HG03159 (cell line): ENCODE data around the gene ZIC4.

ENCODE experiments used
- ATAC-seq: cut with Tn5 transposase; IDR thresholded peaks from one replicate; pipeline ENCODE4 v1.9.1; 2021; ENCODE audit warnings: mild to moderate bottlenecking, moderate library complexity; ENCODE audit not compliant: unreplicated experiment

Gene ZIC4

DNA sequence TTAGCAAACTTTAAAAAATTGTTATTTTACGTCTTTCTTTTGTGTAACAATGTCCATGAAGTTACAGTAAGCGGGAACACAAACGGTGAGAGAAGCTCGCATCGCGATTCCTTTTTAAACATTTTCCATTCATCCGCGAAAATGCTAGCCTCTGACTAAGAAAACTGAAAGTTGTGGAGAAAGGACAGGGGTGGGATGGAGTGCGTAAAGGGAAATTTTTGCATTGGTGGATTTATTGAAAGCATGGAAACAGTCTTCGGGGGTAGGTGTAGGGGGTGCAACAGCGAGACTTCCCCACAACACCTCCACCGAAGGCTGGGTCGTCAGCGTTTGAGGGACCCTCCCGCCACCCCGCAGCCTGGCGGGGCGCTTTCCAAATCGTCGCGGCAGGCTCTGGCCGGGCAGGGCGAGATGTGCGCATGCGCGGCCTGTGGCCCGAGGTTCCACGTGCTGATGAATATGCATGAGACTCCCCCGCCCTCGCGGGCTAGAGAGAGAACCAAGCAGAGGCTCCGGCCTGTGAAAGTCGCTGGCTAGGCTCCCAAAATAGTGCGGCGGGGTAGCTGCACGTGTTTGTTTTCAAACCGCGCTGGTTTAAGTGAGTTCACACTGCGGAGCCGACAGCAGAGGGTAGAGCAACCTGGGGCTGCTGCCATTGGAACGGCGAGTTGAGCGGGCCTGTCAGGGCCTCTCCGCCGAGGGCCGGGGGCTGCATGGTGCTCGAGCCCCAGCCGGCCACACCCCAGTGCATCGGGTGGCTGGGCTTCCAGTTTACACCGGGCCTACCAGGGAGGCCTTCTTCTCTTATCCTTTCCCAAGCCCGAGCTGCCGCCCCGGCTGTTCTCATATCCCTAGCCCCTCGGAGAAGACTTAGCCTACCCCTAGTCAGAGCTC is 12.7 kb upstream of the ZIC4 start:
- ATAC-seq, result no peak

DNA sequence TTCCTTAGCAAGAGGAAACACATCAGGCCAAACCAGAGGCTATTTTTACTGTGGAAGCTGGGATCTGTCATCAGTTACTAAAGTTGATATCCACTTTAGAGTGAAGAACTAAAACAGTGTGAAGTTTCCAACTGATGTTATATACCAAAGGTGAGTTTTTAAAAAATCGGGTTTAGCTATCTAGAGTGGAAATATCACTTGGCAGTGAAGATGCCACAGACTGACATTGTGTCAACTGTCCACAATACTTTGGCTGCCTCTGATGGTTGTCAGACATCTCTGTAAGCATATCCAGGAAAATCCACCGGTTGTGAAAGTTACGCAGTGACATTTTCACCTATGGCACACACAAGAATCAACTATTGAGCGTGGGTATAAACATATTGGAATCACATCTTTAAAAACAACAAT is 12.0 kb upstream of the ZIC4 start:
- no peak for ATAC-seq

DNA sequence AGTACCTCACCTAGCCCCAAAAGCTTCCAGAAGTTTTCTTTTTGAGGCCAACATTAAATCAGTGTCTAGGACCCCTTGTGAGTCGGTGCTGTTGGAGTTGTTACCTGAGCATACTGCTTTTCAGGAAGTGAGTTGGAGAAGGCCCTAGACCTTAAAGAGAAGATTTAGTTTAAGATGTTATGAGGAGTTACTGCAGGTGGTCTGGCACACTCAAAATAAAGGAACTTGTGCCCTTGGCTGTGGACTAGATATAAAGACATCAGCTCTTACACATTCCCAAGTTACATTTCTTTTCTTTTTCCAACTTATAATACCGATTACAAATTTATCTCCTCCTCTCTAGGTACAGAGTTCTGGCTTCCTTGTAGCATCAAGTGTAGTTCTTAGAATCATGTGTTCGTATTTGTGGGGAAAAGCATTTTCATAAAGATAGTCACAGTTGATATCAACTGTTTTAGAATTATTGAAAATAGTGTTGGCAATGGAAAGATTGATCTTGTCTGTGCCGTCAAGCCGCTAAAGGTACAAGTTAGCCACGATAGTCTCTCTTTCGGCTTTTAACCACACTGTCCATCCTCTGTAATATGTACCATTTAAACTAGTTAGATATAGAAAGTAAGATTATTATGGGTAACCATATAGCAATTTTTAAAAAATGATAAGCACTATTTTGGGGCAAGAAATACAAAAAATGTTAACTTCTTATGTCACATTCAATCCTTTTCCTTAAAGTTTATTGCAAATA is 11.4 kb upstream of the ZIC4 start:
- no peak for ATAC-seq

DNA sequence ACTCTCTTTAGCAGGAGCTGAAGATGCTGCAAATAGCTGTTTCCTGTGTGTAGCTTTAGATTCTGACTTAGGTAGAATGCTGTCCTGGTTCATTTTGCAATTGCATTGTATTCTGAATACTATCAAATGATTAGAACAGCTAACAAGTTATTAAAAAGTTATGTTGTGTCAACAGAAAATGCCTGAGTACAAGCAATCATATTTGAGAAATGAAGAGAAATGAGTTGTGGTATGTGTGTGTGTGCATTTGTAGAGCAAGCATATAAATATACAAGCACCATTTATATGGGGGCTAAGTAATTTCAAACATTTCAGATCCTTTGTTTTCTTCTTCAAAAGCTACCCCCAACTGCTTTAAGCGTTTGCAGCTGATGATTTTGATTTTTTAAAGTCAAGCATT is 10.6 kb upstream of the ZIC4 start:
- ATAC-seq, result no peak

DNA sequence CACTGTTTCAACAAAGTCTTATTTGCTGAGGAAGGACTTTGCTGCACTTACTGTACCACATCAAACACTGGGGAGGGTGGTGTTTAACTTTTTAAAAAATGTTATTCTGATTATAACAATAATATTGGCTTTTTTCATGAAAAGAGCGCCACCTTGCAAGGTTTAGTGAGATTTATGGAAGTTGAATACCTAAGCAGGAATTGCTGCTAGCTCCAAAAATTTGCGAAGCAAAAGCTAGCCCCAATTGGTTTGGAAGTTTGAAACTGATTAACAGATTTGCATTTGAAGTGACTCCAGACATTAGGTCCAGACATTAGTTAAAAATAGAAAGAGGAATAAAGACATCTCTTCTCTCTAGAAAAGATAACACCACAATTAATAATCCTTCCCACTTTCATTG is 9.5 kb upstream of the ZIC4 start:
- no peak for ATAC-seq

DNA sequence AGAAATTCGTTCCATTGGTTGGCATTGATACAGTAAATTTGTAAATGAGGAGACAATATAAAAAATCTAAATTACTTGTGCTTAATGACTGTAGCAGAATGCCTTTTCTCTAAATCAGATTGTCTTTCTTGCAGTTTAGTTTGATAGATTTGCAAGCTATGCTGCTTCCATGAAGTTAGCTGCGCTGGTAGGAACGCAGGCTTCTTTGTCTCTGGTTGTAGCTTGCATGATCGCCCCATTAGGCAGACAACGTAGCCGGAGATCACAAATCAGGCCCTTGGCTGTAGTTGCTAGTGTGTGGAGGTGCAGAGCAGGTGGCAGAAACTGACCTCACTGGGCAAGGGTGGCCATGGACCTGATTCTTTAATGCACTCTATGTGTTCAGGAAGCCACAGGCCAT is 8.9 kb upstream of the ZIC4 start:
- ATAC-seq, result no peak

DNA sequence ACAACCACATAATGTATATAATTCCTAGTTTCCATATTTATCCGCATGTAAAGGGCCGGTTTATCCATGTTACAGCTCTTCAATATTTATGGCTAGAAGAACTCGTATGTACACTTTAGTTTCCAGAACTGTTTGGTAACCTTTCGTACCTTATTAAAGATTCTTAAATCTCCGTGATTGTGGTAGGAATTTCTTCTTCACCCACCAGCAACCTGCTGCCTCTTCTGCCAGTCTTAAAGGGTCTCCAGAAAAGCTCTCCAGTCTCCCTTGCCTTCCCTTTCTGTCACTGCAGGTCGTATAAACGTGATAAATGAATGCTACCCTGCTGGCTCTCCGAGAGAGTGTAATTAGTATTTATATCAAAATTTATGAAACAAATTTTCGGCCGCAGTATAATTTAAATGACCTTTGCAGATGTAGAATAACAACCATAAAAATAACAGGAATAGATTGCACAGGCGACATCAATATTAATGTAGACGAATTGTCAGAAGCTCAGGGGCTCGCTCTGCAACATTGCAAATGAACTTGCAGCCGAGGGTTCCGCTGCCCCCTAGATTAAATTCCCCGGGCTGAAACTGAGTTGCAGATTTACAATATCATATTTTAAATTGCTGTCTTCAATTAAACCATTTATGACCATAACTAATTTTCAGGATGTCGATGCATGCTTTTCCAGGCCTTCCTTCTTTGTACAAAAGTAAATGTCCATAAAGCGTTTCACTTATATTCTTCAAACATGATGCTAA is 8.2 kb upstream of the ZIC4 start:
- ATAC-seq, result no peak

DNA sequence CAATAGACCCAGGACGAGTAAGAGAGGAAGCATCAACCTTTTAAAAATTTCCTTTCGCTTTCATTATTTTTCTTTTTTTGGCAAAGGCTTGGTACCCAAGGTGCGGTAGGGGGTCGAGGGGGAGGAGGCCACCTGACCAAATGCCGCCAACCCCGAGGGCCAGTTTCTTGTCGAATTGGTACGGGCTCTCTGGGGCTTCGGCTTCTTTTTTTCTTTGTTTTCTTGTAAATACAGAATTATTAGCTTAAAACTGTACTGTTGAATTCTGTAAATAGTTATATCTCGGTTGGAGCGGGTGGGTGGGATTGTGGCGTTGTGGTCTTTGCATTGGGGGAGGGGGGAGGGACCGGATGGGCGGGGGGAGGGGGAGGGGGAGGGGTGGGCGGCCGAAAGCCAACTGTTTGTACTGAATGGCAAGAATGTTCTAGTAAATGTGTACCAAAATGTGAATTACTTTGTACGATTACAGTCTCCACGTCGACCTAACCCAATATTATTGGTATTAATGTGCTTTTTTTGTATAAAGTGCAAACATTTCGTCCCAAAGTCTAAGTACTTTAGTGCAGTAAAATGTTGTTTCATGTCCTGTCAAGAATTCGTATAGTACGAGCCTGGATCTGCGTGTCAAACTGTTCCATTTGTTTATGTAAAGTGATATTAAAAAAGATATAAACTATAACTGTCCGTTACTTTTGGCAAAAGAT is 7.5 kb upstream of the ZIC4 start:
- ATAC-seq, result no peak

DNA sequence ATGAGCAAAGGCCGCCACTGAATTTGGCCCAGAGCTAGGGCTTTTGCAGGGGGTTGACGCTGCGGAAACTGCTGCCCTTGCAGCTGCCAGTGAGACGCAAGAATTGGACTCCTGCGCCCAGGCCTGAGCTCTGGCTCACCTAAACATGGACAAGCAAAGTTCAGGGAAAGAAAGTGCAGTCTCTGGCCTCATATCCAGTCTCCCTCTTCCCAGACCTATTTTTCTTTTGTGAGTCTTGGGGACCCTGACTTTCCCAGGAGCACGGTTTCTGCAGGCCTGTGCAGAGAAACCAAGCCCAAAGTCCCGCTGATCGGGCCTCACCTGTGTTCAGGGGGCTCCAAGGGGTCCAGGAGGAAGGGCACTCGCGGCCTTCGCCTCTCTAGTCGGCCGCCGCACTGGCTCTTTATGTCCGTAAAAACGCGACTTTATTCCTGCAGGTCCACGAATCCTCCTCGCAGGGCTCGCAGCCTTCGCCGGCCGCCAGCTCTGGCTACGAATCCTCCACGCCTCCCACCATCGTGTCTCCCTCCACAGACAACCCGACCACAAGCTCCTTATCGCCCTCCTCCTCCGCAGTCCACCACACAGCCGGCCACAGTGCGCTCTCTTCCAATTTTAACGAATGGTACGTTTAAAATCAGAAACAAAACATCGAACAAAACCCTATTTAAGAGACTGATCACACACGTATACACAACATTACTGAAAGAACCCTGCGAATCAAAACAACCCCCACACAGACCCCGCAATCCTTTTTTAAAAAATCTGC is 6.8 kb upstream of the ZIC4 start:
- no peak for ATAC-seq

DNA sequence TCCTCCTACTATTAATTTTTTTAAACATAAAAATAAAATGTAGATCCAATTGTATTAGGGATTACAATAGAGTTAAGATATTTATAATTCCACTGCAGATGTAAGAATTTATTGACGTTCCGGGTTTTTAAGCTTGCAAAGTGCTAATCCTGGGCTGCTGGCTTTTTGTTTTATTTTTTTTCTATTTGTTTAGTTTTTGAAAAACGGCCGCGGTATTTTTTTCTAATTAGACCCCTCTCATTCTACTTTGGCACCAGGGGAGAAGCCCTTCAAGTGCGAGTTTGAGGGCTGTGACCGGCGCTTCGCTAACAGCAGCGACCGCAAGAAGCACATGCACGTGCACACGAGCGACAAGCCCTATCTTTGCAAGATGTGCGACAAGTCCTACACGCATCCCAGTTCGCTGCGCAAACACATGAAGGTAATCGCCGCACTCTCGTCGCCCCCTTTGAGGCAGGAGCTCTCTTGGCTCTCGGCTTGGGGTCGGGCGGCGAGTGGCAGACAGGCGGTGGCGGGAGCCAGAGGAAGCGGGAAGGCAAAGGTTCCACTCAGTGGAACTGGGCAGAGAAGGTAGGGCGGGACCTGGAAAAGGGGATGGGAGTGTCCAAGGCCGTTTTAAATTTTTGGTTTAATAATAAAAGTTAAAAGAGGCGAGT is 6.0 kb upstream of the ZIC4 start:
- ATAC-seq, result no peak

DNA sequence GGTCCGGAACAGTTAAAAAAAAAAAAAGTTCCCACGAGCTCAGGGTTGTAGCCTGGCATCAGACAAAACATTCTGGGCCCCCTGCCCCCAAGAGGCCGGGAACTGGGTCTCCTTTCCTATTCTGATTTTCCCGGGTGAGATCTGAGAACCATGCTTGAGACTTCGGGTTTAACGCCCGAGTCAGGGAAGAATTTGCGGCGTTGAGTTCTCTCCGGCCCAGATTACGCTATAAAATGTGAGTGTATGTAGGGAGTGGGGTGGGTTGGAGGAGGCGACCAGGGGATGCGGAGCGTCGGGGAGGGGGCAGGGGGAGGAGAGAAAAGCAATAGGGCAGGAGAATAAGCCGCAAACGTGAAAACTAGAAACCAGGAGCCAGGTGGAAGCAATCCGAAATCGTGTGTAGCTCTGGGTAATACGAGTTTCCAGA is 5.5 kb upstream of the ZIC4 start:
- no peak for ATAC-seq

DNA sequence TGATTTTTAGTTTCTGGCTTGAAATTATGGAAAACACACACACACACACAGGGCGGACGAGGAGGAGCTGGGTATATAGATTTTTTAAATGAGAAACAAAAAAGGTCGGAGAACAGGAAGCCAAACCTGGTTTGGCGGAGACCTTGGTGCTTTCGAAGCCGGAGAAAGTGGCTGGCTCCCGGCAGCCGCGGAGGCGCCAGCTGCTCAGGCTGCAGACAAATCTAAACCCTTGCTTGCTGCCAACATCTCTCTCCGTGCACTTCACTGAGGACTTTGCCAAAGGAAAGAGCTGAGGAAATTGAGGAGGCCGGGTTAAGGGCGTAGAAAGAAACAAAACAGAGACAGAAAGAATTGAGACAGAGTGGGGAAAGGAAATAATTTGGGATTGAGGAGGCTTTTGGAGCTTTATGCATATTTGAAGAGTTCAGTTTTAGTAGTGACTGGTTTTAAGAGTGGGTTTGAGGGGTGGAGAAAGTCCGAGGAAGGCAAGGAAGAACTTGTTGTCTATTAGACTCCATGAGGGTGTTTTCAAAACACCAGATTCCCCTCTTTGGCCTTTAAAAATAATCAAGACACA is 5.0 kb upstream of the ZIC4 start:
- no peak for ATAC-seq

DNA sequence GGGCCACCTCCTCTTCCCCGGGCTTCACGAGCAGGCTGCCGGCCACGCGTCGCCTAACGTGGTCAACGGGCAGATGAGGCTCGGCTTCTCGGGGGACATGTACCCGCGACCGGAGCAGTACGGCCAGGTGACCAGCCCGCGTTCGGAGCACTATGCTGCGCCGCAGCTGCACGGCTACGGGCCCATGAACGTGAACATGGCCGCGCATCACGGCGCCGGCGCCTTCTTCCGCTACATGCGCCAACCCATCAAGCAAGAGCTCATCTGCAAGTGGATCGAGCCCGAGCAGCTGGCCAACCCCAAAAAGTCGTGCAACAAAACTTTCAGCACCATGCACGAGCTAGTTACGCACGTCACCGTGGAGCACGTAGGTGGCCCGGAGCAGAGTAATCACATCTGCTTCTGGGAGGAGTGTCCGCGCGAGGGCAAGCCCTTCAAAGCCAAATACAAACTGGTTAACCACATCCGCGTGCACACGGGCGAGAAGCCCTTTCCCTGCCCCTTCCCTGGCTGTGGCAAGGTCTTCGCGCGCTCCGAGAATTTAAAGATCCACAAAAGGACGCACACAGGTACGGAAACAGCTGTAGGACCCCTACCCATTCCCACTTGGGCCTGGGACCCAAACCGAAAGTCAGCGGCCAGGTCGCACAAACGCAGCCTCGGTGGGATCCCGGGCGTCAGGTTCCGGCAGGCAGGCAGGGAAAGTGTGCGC is 4.3 kb upstream of the ZIC4 start:
- ATAC-seq, result no peak

DNA sequence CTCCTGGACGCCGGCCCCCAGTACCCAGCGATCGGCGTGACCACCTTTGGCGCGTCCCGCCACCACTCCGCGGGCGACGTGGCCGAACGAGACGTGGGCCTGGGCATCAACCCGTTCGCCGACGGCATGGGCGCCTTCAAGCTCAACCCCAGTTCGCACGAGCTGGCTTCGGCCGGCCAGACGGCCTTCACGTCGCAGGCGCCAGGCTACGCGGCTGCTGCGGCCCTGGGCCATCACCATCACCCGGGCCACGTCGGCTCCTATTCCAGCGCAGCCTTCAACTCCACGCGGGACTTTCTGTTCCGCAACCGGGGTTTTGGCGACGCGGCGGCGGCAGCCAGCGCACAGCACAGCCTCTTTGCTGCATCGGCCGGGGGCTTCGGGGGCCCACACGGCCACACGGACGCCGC is 3.8 kb upstream of the ZIC4 start:
- no peak for ATAC-seq

DNA sequence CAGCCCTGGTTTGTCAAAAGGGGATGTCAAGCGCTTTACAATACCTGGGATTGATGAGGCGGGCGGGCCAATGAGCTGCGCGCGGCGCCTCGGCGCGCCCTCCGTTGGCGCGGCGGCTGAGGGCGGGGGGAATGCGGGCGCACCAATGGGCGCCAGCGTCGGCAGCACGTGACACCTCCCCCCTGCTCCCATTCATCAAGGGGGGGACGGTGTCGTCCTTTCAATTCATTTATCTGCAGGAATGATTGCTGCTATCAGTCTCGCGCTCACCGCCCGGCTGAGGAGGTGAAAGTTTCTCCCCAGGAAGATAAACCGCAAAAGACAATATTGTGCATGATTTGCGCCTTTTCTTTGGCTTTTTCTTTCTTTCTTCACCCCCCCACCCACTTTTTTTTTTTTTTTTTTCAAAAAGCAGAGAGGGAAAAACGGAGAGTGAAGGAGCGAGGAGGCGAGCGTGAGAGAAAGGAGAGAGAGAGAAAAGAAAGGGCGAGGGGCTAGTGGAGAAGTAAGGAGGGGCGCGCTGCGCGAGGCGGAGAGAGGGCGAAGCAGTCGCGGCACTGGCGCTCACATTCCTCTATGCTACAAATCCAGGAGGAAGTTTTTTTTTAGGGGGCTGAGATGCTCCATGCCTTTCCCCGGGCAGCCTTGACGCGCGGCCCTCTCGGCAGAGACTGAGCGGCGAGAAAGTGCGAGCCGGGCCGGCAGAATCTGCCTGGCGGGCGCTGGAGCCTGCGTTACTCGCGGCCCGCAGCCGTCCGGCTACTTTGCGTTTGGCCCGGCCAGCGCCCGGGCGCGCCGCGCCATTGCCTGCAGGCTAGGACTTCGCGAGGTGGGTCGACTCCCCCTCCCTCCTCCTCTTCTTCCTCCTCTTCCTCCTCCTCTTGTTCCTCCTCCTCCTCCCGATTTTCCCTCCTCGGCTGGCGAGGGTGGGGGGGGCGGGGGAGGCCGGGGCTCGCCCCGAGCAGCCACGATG is 3.1 kb upstream of the ZIC4 start, which contains the start of gene ZIC1:
ZIC1 (plus strand) TSS at position 223 of the 973 bp plus-strand sequence; CDS start at position 971, 748 bp downstream.
- no peak for ATAC-seq

DNA sequence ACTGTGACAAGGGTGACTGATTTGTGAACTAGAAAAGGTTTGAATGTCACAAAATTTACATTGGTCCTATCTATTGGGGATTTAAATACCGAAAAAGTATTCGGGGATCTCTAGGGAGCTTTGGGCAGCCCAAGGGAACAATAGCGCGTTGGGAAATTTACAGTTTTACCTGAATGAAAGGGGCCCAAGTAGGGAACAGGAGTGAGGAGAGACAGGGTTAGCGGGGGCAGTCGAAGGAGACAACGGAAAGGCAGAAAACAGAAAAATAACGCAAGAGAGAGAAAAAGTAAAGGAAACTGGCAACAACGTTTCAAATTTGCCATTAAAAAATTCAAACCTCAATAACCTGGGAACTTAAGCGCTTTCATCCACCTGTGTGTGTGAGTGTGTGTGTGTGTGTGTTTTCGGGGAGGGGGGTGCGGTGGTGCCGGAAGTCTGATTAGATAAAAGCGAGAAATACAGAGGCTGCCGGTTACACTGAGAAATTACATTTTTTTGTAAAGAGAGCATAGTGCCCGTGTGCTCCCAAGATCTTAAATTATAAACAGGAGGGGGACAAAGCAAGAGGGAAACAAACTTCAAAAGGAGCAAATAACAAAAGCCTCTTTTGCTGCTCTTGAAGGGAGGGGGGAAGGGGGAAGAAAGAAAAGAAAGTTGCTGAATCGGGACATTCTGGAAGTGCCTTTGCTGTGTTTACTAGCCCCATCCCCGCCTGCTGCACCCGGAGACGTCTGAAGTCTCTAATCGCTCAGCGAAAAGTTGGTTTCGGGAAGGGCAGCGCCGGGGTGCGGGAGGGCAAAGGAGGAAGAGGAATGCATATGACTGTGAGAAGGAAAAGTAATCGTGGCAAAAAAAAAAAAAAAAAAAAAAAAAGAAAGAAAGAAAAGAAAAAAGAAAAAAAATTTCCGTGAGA is 2.1 kb upstream of the ZIC4 start:
- no peak for ATAC-seq
